GM20000 (cell line): ENCODE results near the gene PLCZ1.

Experiments
- DNase-seq: peaks from one replicate; pipeline ENCODE4 v3.0.0; 2012; ENCODE audit warnings: low spot score
- TF ChIP-seq, protein P1 (sequence below): IDR thresholded peaks from 2 replicates; pipeline ENCODE4 v1.5.1; 2012; ENCODE audit warnings: mild to moderate bottlenecking, control low read depth; ENCODE audit errors: extremely low read depth, missing control alignments

Gene PLCZ1

DNA sequence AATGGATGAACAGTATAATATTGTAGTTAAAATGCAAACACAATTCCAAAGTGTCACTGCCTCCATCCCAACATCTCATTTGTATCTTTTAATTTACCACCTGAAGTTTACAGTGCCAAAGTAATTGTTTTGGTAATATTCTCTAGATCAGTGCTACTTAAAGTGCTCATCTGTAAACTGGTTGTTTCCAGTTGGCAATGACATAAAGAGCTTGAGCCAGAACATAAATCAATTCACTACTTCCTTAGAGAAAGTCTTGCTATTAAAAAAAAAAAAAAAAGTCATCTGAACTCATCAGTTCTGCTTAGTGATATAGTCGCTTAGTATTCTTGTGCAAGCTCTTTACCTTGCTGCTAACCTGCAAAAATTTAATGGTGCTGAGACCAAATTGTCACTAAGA, 16.4 kb downstream of the PLCZ1 start:
- TF ChIP-seq, protein P1, sequence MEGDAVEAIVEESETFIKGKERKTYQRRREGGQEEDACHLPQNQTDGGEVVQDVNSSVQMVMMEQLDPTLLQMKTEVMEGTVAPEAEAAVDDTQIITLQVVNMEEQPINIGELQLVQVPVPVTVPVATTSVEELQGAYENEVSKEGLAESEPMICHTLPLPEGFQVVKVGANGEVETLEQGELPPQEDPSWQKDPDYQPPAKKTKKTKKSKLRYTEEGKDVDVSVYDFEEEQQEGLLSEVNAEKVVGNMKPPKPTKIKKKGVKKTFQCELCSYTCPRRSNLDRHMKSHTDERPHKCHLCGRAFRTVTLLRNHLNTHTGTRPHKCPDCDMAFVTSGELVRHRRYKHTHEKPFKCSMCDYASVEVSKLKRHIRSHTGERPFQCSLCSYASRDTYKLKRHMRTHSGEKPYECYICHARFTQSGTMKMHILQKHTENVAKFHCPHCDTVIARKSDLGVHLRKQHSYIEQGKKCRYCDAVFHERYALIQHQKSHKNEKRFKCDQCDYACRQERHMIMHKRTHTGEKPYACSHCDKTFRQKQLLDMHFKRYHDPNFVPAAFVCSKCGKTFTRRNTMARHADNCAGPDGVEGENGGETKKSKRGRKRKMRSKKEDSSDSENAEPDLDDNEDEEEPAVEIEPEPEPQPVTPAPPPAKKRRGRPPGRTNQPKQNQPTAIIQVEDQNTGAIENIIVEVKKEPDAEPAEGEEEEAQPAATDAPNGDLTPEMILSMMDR, result no peak
- no peak for DNase-seq

DNA sequence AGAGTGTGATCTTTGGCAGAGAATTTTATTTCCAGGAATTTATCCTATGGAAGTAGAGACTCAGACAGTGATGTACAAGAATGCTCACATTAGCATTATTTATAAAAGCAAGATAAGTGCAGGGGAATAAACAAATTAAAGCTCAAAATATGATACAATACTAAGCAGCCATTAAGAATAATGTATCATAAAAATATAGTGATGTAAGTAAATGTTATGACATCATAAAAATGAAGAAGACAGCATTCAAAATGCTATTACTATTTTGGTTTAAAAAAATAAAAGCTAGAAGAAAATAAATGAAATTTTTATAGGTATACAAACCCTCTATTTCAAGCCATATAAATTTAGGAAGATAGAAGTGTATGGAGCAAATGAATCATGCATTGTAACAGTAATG, 17.1 kb downstream of the PLCZ1 start:
- TF ChIP-seq, protein P1, result no peak
- DNase-seq, result no peak

DNA sequence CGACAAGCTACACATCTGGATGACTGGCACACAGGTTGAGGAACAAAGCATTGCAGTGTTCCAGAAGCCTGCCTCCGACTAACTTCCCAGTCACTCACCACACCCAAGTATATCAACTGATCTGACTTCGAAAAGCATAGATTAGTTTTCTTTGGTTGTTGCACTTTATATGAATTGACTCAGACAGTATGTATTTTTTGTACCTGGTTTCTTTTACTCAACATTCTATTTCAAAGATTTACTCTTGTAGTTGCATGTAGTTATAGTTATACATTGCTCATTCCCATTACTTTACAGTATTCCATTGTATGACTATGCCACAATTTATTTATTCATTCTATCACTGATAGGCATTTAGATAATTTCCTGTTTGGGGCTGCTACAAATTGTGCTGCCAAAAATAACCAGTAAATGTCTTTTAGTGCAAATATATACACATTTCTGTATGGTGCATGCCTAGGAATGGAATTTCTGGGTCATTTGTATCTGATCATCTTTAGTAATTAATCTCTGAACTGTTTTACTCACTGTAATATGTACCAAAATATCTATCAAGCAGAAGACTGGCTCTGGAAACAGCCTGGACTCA, 17.8 kb downstream of the PLCZ1 start:
- TF ChIP-seq, protein P1, result no peak
- DNase-seq, result no peak

DNA sequence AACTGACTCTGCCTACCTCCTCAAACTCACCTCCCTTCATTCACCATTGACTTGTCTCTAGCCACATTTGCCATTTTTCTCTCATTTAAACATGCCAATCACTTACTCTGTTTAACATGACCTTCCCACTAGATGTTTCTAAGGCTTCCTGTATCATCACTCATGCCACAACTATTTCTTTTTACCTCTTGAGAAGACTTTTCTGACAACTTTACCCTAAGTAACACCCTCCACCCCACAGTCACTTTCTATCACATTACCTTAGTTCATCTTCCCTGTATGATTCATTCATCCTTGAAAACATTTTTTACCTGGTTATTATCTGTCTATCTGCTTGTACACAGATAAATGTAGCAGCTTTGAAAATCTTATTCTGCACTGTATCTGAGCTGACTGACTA, 19.4 kb downstream of the PLCZ1 start:
- DNase-seq, result no peak
- TF ChIP-seq, protein P1, result no peak

DNA sequence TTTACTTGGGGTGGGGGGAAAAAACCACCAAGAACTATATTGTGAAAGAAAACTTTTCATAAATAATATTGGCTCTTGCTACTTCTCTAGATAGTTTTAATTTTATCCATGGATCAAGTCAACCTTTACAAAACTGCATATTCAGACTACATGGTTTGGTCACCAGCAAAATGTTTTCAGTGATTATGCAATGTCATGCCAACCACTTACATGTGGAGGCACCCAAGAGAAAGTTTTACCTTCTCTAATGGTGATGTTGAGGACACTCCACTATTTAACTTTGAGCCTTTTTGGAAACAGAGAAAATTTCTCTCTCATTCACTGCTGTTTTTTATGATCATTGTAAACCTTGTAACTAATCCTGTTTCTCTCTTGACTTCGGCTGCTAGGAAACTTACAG, 21.6 kb downstream of the PLCZ1 start:
- DNase-seq, result no peak
- TF ChIP-seq, protein P1, result no peak

DNA sequence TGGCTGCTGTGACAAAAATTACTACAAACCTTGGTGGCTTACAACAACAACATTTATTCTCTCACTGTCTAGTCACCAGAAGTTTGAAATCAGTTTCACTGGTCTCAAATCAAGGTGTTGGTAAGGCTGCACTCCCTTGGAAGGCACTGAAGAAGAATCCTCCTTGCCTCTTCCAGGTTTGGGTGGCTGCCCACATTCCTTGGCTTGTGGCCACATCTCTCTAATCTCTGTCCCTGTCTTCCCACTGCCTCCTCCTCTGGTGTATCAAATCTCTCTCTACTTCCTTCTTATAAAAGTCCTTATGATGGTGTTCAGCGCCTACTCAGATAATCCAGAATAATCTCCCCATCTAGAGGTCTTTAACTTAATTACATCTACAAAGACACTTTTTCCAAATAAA, 31.0 kb downstream of the PLCZ1 start:
- TF ChIP-seq, protein P1, result no peak
- no peak for DNase-seq

DNA sequence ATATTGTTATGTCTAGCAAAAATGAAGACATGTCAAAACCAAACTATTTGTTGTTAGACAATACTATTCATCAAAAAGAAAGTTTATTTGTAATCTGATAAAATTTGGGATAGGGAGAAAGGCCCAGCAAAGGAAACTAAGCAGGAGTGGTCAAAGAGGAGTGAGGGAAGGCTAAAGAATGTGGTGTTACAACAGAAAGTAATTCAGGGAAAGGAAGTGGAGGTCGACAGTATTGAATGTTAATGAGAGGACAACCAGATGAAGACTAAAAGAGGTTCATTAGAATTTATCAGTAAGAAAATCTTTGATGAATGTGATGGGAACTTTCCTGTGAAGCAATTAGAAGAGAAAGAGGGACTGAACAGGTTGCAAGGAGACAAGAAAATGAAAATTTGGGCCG, 33.9 kb downstream of the PLCZ1 start:
- TF ChIP-seq, protein P1, result no peak

More for the DNA sequence above, 33.9 kb downstream of the PLCZ1 start:
- no peak for DNase-seq
